ENCODE data around the gene SPOCK3. TPM values are rescaled to one million over a fixed set of nuclear protein-coding genes. Genes with fewer than 3 reads are reported as not detected.

SPOCK3 gene
- total and polyA plus RNA-seq, 10 of the 15 experiments (the other 5 are each of a cell fraction or from before 2014, with no cell fraction given), result 0.06 to 0.39 (median 0.09) TPM; not detected in 5

- Histone ChIP-seq H2AFZ (ENCODE audit: control insufficient read depth, low read depth, low read length) (no peak overlapping the region), H3K79me2 (ENCODE audit: control insufficient read depth, insufficient read depth, low read length) (no peaks in the 10 kb centered on the region), H3K9ac (ENCODE audit: control insufficient read depth, insufficient read depth, low read length) (no peak overlapping the region), H3K4me2 (ENCODE audit: control insufficient read depth, insufficient read depth) (no peak overlapping the region), H3K36me3 (ENCODE audit: control insufficient read depth in 2 of 2, insufficient read depth in 2 of 2, low read length in 1 of 2) (no peaks in the 10 kb centered on the region), H3K27me3 (replicated peaks in 1 of 2; ENCODE audit: control insufficient read depth in 2 of 2, insufficient read depth in 2 of 2, low read length in 1 of 2) (no peaks in the 10 kb centered on the region), H3K27ac (ENCODE audit: control insufficient read depth, insufficient read depth) (no peak overlapping the region), H4K20me1 (ENCODE audit: control insufficient read depth, insufficient read depth) (no peaks in the 10 kb centered on the region), H3K4me3 (no peak overlapping the region), H3K9me3 (replicated peaks; ENCODE audit: control insufficient read depth, insufficient read depth, low read length) (no peaks in the 10 kb centered on the region), H3K4me1 (ENCODE audit: control insufficient read depth, insufficient read depth, low read length) (no peaks in the 10 kb centered on the region)
- no peak for FAIRE-seq
- ChIA-PET SMC1A (ENCODE audit: uncharacterized antibody, unreplicated experiment) (no interaction called here), RAD21 (ENCODE audit: unreplicated experiment) (no interaction called here), POLR2A (no interaction called here), CTCF (interaction anchor here (1.6 kb wide), 1 partner anchor 10 kb away, joined by 3 read pairs; no protein-coding TSS in a partner anchor)
- WGBS (ENCODE audit: insufficient coverage, insufficient replicate concordance, low lambda C conversion rate, missing lambda C conversion rate), result 4% methylated on average over 1 of the region's 1 CpG
- intact Hi-C loops (cut with micrococcal nuclease; ENCODE audit: unreplicated experiment) (no loop called here), in situ Hi-C loops (cut with MboI) (no loop called here)
- DNase-seq (ENCODE audit: low read depth, low spot score), result no peak
- no peak for ATAC-seq
- no peak for TF ChIP-seq NR2C1 (IDR thresholded peaks at IDR 0.05)
- TF ChIP-seq POLR2AphosphoS2 (IDR thresholded peaks at IDR 0.05; ENCODE audit: low read depth, low read length), result no peak
- no peak for TF ChIP-seq E2F4 (IDR thresholded peaks at IDR 0.05; ENCODE audit: low read depth, low read length)
- no peak for TF ChIP-seq SREBF2 (IDR thresholded peaks at IDR 0.05; ENCODE audit: low read length)
- no peak for TF ChIP-seq JUND (IDR thresholded peaks at IDR 0.05; ENCODE audit: low read depth, low read length)
- no peak for TF ChIP-seq SIN3A (IDR thresholded peaks at IDR 0.05; ENCODE audit: low read depth, low read length)
- no TSS peak for BruUV-seq (replicated peaks)
These were observed 276.8 kb downstream of the SPOCK3 start for GRCh38 chr4:166957451-166957850.

GRCh38 chr4:166956484-166956883 lies 277.8 kb downstream of the SPOCK3 start:
- TF ChIP-seq NRF1 (conservative IDR thresholded peaks at IDR 0.05; ENCODE audit: low read depth, low read length) (no peak), ATF3 (IDR thresholded peaks at IDR 0.05; ENCODE audit: borderline replicate concordance, extremely low read depth, low read depth, low read length) (no peak), CEBPB (IDR thresholded peaks at IDR 0.05; ENCODE audit: borderline replicate concordance in 1 of 2, low read depth in 2 of 2, low read length in 2 of 2) (no peak), HDAC2 (IDR thresholded peaks at IDR 0.05) (no peak), ZBED1 (IDR thresholded peaks at IDR 0.05; ENCODE audit: borderline replicate concordance) (no peak), ELK1 (IDR thresholded peaks at IDR 0.05; ENCODE audit: low read depth, low read length) (no peak), RUNX3 (IDR thresholded peaks at IDR 0.05; ENCODE audit: low read length) (peak; percentile 54), BCL11A (IDR thresholded peaks at IDR 0.05; ENCODE audit: low read depth, low read length) (no peak), JUND (IDR thresholded peaks at IDR 0.05; ENCODE audit: low read depth, low read length) (no peak)
- Histone ChIP-seq H3K9ac (ENCODE audit: control insufficient read depth, insufficient read depth, low read length) (no peak overlapping the region), H2AFZ (ENCODE audit: control insufficient read depth, low read depth, low read length) (no peak overlapping the region), H3K36me3 (ENCODE audit: control insufficient read depth in 2 of 2, insufficient read depth in 2 of 2, low read length in 1 of 2) (no peaks in the 10 kb centered on the region), H3K4me3 (no peak overlapping the region), H3K27ac (ENCODE audit: control insufficient read depth, insufficient read depth) (no peak overlapping the region), H3K9me3 (replicated peaks; ENCODE audit: control insufficient read depth, insufficient read depth, low read length) (no peaks in the 10 kb centered on the region), H3K4me2 (ENCODE audit: control insufficient read depth, insufficient read depth) (no peak overlapping the region), H3K4me1 (ENCODE audit: control insufficient read depth, insufficient read depth, low read length) (no peaks in the 10 kb centered on the region), H3K79me2 (ENCODE audit: control insufficient read depth, insufficient read depth, low read length) (no peaks in the 10 kb centered on the region), H4K20me1 (ENCODE audit: control insufficient read depth, insufficient read depth) (no peaks in the 10 kb centered on the region), H3K27me3 (replicated peaks in 1 of 2; ENCODE audit: control insufficient read depth in 2 of 2, insufficient read depth in 2 of 2, low read length in 1 of 2) (no peaks in the 10 kb centered on the region)
- ChIA-PET POLR2A (no interaction called here), RAD21 (ENCODE audit: unreplicated experiment) (no interaction called here), CTCF (no interaction called here), SMC1A (ENCODE audit: uncharacterized antibody, unreplicated experiment) (no interaction called here)
- 0% methylated on average over 2 of the region's 2 CpGs for WGBS (ENCODE audit: insufficient coverage, insufficient replicate concordance, low lambda C conversion rate, missing lambda C conversion rate)
- in situ Hi-C loops (cut with MboI) (no loop called here), intact Hi-C loops (cut with micrococcal nuclease; ENCODE audit: unreplicated experiment) (no loop called here)
- ATAC-seq (no peak), FAIRE-seq (no peak), DNase-seq (ENCODE audit: low read depth, low spot score) (no peak)
- BruUV-seq (replicated peaks), result no TSS peak

All from GM12878 (cell line).